GM18870 (cell line): ENCODE measurements around the gene TPGS1.

Source experiments
- ATAC-seq: cut with Tn5 transposase; IDR thresholded peaks from one replicate; pipeline ENCODE4 v1.9.1; 2021; ENCODE audit warnings: moderate library complexity; ENCODE audit not compliant: unreplicated experiment

TPGS1 gene, protein sequence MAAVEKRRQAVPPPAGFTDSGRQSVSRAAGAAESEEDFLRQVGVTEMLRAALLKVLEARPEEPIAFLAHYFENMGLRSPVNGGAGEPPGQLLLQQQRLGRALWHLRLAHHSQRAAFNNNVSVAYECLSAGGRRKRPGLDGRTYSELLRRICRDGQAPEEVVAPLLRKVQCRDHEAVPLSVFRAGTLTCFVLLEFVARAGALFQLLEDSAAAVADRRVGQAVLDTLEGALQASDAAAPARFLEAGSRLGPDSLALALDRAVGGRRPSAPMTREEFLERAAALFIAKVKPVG

DNA sequence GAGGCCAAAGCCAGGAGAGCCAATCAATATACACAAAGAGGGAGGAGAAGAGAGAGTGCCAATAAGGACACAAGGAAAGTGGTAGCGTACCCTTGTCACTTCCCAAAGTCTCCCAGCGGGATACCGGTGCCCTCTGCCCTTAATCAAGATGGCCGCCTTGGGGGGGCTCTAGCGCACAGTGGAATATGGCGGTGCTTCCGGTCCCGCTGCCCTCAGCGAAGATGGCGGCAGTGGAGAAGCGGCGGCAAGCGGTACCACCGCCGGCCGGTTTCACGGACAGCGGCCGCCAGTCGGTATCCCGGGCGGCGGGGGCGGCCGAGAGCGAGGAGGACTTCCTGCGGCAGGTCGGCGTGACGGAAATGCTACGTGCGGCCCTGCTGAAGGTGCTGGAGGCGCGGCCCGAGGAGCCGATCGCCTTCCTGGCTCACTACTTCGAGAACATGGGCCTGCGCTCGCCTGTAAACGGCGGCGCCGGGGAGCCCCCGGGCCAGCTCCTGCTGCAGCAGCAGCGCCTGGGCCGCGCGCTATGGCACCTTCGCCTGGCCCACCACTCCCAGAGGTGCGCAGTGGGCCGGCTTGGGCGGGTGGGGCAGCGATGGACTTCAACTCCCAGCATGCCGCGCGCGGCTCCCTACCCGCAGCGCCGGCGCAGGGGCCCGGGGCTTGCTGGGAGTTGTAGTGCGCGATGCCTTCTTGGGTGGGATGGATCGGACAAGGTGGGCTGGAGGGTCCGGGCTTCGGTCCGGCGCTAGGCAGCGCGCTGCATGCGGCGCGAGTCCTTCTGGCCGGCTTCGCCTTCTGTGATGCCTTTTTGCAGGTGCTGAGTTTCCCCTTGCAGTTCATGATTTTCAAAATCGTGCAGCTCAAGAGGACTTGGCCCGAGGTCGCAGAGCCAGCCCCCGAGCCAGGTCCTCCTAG lies at the start of gene TPGS1:
Gene TPGS1 (plus strand): TSS at position 212 of the 918 bp plus-strand sequence. CDS start 10 bp downstream, at position 222.
- peak; percentile 54 for ATAC-seq

DNA sequence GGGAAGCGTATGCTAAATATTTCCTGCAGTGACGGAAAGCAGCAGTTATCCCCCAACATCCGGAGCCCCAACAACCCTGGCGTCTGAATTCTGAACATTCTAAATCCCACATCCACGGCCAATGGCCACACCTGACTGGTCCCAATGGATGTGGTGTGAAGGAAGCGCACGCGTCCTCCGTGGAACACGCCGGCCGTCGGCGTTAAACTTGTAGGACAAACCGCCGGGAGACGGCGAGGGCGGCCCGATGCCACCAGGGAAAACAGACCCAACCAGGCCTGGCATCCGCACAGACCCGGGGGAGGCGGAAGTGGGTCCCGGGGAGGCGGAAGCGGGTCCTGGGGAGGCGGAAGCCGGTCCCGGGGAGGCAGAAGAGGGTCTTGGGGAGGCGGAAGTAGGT lies 49.7 kb upstream of the TPGS1 start:
- ATAC-seq: no peak

DNA sequence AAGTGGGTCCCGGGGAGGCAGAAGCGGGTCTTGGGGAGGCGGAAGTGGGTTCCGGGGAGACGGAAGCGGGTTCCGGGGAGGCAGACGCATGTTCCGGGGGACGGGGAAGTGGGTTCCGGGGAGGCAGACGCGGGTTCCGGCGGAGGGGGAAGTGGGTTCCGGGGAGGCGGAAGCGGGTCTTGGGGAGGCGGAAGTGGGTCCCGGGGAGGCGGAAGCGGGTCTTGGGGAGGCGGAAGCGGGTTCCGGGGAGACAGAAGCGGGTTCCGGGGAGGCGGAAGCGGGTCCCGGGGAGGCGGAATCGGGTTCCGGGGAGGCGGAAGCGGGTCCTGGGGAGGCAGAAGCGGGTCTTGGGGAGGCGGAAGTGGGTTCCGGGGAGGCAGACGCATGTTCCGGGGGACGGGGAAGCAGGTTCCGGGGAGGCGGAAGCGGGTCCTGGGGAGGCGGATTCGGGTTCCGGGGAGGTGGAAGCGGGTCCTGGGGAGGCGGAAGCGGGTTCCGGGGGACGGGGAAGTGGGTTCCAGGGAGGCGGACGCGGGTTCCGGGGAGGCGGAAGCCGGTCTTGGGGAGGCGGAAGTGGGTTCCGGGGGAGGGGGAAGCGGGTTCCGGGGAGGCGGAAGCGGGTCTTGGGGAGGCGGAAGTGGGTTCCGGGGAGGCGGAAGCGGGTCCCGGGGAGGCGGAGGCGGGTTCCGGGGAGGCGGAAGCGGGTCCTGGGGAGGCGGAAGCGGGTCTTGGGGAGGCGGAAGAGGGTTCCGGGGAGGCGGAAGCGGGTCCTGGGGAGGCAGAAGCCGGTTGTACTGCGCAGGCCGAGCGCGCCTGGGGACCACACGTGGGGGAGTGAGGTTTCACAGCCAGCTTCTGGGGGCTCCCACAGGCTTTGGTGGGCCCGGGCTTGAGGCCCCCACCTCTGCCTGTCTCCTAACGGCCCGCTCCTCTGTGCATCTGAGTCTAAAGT lies 48.9 kb upstream of the TPGS1 start:
- no peak for ATAC-seq

DNA sequence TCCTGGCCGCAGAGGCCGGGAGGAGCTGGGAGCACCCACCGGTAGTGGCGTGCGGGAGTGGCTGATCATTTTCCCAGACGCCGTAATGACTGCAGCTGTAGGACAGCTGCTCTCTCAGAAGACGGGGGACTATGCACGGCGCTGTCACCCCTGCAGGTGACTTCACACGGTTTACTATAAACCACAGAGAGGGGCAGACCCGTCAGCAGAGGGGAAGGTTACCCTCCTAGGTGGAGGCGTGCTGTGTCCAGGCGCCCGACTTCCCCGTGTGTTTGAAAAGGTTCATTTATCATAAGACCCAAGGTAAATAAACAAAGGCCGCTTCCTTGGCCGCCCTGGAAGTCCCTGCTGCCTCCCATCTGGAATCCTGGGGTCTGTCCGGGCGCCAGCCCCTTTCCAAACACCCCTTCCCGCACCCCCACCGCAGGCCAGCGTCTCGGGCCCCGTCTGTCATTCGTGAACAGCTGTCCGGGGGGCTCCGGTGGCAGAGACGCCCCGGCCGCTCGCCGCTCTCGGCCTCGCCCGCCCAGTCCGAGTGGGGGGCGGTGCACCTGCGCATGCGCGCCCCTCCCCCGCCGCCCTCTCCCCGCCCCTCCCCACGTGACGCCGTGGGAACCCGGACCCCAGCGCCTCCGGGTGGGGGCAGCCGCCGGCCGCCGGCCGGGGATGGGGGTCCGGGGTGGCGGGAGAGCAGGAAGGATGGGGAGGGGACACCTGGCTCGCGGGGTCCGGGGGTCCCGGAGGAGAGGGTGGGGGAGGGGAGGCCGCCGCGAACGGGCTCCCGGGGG lies 47.4 kb upstream of the TPGS1 start:
- ATAC-seq: no peak

DNA sequence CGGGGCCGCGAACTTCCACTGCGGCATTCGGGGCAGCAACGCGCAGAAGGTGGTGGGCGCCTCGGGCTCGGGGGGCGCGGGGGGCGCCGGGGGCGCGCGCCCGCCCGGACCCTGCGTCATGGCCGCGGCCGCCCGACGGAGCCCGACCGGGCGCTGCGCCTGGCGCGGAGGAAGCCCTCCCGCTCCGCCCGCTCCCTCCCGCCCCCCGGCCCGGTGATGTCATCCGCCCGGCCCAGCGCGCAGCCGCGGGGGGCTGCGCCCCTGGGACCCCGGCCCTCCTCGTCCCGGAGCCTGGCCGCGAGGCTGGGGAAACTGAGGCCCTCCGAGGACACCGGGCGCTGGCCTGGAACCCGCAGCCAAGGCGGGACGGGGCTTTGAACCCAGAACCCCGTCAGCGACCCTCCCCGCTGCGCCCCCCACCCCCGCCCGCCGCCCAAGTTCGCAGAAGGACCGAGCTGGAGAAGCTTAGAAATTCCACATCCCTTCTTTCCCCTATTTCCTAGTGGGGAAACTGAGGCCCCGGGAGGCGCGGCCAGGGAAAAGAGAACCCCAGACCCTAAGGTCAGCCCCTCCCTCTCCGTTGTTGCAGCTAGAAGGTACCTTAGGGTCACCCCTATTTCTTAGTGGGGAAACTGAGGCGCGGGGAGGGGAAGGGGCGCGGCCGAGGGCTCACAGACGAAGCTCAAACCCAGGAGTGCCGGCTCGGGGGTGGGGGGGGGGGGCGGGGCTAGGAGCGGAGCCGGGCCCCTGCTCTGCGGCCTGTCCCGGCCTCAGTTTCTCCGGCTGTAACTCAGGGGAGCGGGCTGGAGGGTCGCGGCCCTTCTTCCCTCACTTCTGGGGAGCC lies 46.2 kb upstream of the TPGS1 start, which contains the start of gene SHC2:
Gene SHC2 (minus strand): TSS at position 157 of the 844 bp plus-strand sequence. CDS start 37 bp downstream, at position 120.
- no peak for ATAC-seq

DNA sequence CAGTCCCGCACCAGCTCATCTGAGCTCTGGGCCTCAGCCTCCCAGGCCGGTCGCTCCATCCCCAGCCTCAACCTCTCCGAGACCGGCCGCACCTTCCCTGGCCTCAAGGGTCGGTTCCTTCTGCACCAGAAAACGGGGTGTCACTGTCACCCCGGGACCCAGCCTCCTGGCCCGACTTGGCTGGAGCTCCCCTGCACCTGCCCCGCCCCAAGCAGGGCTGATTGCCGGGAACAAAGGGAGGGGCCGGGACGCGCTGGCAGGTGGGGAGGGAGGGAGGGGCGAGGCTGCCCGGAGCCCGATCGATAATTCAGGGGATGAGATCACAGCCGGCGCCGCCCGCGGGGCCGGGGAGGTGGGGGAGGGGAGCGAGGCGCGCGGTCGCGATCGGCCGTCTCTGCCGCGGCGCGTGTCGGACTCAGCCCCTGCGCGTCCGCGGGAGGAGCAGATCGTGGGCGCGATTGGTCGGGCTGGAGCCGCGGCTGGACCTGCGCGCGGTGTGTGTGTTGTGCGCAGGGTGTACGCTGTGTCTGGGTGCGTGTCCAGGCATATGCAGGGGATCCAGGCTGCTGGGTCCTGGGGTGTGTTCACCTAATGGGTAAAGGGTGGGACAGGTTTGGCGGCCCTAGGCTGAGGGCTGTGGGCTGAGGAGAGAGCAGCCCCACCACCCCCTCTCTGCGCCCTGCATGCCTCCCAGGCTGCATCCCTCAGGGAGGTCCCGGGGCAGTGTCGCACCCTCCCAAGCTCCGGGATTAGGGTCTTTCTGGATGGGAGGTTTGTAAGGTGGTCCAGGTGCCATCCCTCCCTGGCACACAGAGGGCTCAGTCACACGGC lies 45.4 kb upstream of the TPGS1 start:
- ATAC-seq: no peak

DNA sequence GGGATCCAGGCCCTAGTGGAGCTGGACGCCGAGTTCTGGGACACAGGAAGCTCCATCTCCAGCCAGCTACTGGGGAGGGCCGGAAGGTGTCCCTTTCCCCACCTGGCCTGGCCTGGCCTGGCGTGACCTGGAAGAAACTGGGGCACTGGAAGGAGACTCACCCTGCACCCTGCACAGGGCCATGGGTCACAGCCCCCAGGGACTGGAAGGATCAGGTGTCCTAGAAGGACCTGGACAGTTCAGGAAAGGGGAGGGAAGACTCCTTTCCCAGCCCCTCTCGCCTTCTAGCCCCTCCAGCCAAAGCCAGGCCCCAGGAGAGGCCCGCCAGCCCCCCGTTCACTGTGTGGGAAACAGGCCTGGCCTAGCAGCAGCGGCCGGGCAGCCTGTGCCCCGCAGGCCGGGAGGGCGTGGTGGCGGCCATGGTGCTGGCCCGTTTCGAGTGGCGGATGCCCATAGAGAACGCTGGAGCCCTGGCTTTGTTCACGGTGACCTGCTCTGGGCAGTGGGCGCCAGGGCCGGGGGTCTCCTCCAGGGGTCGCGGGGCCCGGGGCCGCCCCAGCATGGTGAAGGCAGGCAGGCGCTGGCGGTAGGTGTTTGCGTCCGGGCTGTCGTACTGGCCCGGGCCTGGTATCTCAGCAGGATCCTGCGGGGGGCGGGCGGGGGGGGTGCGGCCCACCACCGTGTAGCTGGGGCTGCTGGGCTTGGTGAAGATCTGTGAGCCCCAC lies 43.7 kb upstream of the TPGS1 start:
- ATAC-seq: no peak

DNA sequence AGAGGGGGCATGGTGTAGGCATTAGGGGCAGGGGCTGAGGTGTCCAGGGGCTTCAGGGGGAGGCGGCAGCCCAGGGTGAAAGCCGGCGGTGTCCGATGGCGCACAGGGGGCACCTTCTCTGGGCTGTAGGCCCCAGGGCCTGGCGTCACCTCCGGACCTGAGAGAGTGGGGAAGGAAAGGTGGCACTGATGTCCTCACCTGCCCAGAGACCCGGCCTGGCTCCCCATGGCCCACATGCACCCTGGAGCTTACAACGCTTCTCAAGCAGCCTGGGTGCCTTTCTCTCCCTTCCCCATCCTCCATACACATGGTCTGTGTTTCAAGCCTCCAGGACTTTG lies 43.1 kb upstream of the TPGS1 start:
- ATAC-seq: no peak

DNA sequence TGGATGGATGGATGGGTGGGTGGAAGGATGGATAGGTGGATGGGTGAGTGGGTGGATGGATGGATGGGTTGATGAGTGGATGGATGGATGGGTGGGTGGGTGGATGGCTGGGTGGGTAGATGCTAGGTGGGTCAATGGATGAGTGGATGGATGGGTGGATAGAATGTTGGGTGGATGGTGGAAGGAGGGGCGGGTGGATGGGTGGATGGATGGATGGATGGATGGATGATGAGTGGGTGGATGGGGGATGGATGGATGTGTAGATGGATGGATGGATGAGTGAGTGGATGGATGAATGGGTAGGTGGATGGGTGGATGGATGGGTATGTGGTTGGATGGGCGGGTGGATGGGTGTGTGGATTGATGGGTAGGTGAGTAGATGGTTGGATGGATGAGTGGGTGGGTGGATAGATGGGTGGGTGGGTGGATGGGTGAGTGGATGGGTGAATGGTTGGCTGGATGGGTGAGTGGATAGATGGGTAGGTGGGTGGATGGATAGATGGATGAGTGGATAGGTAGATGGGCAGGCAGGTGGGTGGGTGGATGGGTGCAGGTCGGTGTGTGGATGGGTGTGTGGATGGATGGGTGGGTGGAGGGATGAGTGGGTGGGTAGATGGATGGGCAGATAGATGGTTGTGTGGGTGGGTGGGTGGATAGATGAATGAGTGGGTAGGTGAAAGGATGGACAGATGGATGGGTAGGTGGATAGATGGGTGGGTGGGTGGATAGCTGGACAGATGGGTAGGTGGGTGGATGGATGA lies 42.1 kb upstream of the TPGS1 start:
- no peak for ATAC-seq

DNA sequence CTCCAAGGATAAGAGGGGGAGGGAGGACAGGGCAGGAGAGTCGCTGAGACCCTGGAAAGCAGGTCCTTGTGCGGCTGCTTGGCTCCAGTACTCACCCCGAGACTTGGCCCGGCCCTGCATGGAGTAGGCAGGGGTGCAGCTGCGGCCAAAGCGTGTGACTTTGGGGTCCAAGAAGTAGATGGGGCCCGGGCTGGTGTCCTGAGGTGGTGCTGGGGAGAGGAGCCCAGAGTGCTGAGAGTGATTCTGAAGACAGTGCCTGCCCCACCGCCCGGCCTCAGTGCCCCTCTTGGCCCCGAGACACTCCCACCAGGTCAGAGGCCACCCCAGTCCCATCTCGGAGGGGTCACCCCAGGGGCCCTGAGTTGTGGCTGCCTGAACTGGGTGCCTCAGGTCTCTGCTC lies 39.7 kb upstream of the TPGS1 start:
- no peak for ATAC-seq

DNA sequence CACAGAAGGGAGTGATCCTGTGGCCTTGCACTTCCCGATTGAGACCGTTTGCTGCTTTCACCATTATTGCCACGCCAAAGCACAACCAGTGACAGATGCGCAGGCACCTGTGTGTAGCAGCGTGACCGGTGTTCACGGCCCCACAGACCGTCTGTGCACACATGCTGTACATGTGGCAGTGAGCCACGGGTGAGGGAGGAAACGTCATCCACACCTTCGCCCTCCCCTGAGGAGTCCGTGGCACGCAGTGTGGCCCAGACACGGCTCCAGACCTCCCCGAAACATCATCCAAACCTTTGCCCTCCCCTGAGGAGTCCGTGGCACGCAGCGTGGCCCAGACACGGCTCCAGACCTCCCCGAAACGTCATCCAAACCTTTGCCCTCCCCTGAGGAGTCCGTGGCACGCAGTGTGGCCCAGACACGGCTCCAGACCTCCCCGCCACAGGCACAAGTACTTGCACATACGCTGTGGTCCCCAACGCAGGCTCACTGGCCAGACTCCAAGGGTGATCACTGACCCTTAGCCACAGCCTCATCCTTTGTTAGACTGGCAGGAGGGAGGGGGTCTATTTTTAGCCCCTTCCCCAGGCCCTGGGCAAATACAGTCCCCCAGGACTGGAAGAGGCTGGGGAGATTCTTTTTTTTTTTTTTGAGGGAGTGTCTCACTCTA lies 38.6 kb upstream of the TPGS1 start:
- ATAC-seq: no peak

DNA sequence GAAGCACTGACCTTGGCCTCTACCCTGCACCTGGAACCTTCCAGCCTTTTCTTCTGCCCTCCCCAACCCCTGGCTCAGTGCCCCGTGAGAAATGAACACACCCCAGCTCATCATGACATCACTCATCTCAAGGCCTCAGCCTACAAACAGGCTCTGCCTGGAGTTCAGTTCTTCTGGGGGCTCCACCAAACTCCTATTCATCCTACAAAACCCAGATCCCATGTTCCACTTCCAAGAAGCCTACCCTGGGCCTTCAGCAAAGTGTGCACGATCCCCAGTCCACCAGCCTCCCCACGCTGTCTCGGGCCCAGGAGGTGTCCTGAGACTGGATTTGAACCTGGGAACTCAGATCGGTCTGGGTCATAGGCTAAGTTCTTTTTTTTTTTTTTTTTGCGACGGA lies 37.5 kb upstream of the TPGS1 start:
- no peak for ATAC-seq

DNA sequence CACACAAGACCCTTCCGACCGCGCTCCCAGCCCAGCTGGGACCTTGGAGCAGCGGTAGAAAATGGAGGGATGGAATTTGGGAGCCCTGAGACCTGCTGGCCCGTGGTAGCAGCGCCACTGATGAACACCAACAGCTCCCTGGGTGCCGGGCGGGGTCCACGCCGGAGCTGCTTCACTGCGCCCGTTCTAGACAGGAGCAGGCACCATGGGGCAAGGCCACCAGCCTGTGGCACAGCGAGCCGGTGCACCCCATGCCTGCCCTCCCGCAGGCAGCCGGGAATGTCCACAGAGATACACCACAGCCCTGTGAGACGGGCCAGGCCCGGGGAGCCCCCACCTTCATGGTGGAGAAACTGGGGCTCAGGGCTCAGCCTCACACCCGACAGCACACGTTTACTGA lies 36.6 kb upstream of the TPGS1 start:
- ATAC-seq: no peak

DNA sequence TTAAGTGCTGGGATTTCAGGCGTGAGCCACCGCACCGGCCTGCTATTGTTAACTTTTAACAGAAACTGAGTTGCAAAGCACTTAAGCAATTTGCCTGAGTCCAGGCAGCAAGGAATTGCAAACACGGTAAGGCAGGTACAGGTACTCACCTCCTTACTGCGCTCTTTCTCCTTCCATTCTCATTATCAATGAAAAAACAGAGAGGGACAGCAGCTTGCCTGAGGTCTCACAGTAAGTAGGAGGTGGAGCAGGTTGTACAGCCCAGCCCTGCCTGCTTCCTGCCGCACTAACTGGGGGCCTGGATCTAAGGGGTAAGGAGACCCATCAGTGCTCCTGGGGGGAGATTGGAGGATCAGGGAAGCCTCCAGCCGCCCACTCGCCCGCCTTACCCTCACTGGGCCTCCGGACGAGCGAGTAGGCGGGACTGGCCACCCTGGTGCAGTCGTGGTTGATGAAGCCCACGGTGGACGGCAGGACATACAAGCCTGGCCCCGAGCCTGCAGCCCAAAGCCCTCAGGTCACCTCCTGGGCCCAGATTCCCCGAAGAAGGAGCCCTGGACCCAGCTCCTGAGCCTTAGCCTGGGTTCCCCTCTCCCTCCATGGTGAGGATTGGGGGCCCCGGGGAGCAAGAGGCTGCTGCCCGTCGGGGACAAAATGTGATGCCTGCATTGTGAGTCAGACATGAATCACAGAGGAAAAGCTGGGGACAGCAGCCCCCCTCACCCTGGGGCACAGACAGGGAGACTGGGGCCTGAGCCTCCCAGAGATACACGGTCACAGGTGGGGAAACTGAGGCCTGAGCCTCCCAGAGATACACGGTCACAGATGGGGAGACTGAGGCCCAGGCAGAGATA lies 35.1 kb upstream of the TPGS1 start:
- no peak for ATAC-seq
